GM19025 (cell line): Measurements from ENCODE around the gene DRC1.

ENCODE experiments used
- ATAC-seq: cut with Tn5 transposase; IDR thresholded peaks from one replicate; pipeline ENCODE4 v1.9.1; 2021; ENCODE audit warnings: mild to moderate bottlenecking, low read depth, moderate library complexity; ENCODE audit not compliant: unreplicated experiment

The DRC1 gene

GRCh38 chr2:26396734-26397298 is 4.9 kb upstream of the DRC1 start:
- ATAC-seq = no peak

GRCh38 chr2:26399771-26400376 is 1.8 kb upstream of the DRC1 start:
- no peak for ATAC-seq

GRCh38 chr2:26400723-26401122 is 997 bp upstream of the DRC1 start:
- no peak for ATAC-seq

GRCh38 chr2:26407526-26407925 is 5.8 kb downstream of the DRC1 start:
- no peak for ATAC-seq

GRCh38 chr2:26409785-26410184 is 8.1 kb downstream of the DRC1 start:
- ATAC-seq = no peak

- no peak for ATAC-seq
Observed at GRCh38 chr2:26410764-26411243, 9.1 kb downstream of the DRC1 start.

- no peak for ATAC-seq
Observed at GRCh38 chr2:26411419-26411818, 9.7 kb downstream of the DRC1 start.

- ATAC-seq = peak; percentile 53
Observed at GRCh38 chr2:26412091-26412673, 10.5 kb downstream of the DRC1 start.

- ATAC-seq = no peak
Observed at GRCh38 chr2:26414311-26414710, 12.6 kb downstream of the DRC1 start.

- ATAC-seq = no peak
Observed at GRCh38 chr2:26421961-26422360, 20.2 kb downstream of the DRC1 start.

- no peak for ATAC-seq
Observed at GRCh38 chr2:26422947-26423629, 21.4 kb downstream of the DRC1 start.

- no peak for ATAC-seq
Observed at GRCh38 chr2:26423750-26424149, 22.0 kb downstream of the DRC1 start.

GRCh38 chr2:26424221-26424620 is 22.5 kb downstream of the DRC1 start:
- no peak for ATAC-seq

GRCh38 chr2:26428846-26429245 is 27.1 kb downstream of the DRC1 start:
- ATAC-seq = no peak

- ATAC-seq = no peak
Observed at GRCh38 chr2:26429779-26430578, 28.3 kb downstream of the DRC1 start.

- ATAC-seq = no peak
Observed at GRCh38 chr2:26430826-26431225, 29.1 kb downstream of the DRC1 start.

- ATAC-seq = no peak
Observed at GRCh38 chr2:26432363-26432762, 30.6 kb downstream of the DRC1 start.

- ATAC-seq = no peak
Observed at GRCh38 chr2:26432859-26433258, 31.1 kb downstream of the DRC1 start.

- no peak for ATAC-seq
Observed at GRCh38 chr2:26435106-26435505, 33.4 kb downstream of the DRC1 start.

- ATAC-seq = no peak
Observed at GRCh38 chr2:26438526-26438925, 36.8 kb downstream of the DRC1 start.

- ATAC-seq = no peak
Observed at GRCh38 chr2:26438926-26439325, 37.2 kb downstream of the DRC1 start.
